Posterior vena cava (tissue), 2 donors: ENCODE results near the gene MARCHF10. TPM values are rescaled to one million over a fixed set of nuclear protein-coding genes. Genes with fewer than 3 reads are reported as not detected.
"Not testable (repeated sequence)": the region's sequence is repeated elsewhere in the genome, so short reads cannot be mapped to it uniquely, and the experiment has no call there.

Source experiments
- DNase-seq: peaks from one replicate; pipeline ENCODE4 v3.0.0-alpha.2; 2020; ENCODE audit warnings: low spot score
- intact Hi-C, 2 donors: fragments of 100-400 bp; cut with DNase I; formaldehyde crosslinking; loops; one replicate each; pipeline versions ENCODE4 v1.14.1 to v1.14.2; 2022 to 2023
- total RNA-seq, 2 donors: library from RNA; stranded (reverse); fragmentation: NEBNext Ultra II Directional; extraction: Animal tissue kit (Norgen Biotek cat#: 25700); gene quantifications; one replicate each; pipeline ENCODE4 v1.2.1, GENCODE V29; 2021
- donor health status: DM: yes; HTN: yes; CAD: no.
- donor health status: DM: yes; HTN: yes; CAD: no.

The MARCHF10 gene
- total RNA-seq, 2 donors from 2014 or later = not detected

GRCh38 chr17:62706598-62707424 lies 101.3 kb downstream of the MARCHF10 start:
- intact Hi-C loops = loop anchor here in 1 of 2 donors (5.0 kb wide), 1 partner anchor 260 kb away; the partner anchor contains the start of gene TANC2
- DNase-seq = peak; percentile 50

DNA sequence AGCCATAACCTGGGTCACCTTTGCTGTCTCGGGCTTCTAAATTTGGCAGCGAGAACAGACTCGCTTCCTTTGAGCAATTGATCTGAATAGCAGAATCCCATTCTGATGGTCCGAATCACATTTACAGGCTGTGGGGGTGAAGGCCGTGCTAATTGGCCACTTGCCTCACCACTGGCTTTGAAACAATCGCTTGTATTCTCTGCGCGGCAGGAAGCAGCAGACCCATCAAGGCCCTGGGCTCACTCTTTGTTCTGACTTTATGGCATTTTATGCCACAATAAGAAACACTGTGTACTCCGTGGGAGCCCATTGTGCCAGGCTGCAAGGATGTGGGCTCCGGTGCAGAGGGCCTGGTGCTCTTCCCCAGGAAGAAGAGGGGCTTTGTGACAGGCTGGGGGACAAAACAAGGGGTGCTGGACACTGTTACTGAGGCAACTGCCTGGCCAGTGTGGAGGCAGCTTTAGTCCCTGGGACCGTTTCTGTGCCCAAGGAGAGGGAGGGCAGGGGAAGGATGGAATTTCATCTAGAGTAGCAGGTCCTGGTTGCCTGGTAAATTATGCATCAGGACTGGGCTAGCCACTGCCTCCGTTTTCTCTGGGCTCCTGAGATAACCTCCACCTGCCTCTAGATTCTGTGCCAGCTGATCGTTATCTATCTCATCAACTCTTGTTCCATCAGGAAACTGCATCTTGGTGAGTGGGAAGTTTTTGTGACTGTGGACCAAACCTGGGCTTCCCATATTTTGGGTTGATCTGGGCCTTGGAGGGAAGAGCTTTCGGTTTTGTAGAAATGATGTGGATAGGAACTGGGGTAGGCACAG lies 102.1 kb downstream of the MARCHF10 start:
- peak; percentile 59 for DNase-seq
- intact Hi-C loops = loop anchor here in 1 of 2 donors (5.0 kb wide), 1 partner anchor 261 kb away; the partner anchor contains the start of gene TANC2

GRCh38 chr17:62705156-62705777 lies 102.8 kb downstream of the MARCHF10 start:
- intact Hi-C loops = loop anchor here in 1 of 2 donors (5.0 kb wide), 1 partner anchor 262 kb away; the partner anchor contains the start of gene TANC2
- peak; percentile 38 for DNase-seq

GRCh38 chr17:62704381-62704971 lies 103.6 kb downstream of the MARCHF10 start:
- intact Hi-C loops = loop anchor here (5.0 kb wide), 2 partner anchors 263 to 708 kb away; partner anchors contain the start of gene TANC2 (in 1 of the 2)
- peak; percentile 79 for DNase-seq

DNA sequence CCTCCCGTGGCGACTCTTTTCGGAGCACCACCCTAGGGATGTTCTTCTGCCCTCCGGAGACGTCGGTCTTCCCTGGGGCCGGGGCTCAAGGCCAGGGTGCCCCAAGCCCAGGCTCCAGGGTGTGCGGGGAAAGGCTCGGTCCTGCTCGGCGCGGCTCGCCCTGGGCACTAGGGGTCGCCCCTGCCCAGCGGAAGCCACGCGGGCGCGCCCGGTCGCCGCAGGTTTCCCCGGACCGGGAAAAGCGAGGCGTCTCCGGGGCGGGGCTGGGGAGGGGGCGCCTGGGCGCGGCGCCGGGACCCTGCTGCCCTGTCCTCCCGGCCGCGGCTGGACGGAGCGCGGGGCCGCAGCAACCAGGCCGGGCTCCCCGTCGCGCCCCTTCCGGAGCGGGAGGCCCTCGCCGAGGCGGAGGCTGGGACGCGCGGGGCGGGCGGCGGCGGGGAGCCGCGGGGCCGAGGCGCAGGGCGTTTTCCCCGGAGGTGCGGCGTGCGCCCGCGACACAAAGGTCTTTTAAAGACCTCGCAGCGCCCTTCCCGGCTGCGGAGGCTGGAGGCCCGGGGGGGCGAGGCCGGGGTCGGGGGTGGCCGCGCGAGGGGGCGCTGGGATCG lies 104.2 kb downstream of the MARCHF10 start:
- intact Hi-C loops = loop anchor here (5.0 kb wide), 2 partner anchors 263 to 708 kb away; partner anchors contain the start of gene TANC2 (in 1 of the 2)
- peak; percentile 94 for DNase-seq

DNA sequence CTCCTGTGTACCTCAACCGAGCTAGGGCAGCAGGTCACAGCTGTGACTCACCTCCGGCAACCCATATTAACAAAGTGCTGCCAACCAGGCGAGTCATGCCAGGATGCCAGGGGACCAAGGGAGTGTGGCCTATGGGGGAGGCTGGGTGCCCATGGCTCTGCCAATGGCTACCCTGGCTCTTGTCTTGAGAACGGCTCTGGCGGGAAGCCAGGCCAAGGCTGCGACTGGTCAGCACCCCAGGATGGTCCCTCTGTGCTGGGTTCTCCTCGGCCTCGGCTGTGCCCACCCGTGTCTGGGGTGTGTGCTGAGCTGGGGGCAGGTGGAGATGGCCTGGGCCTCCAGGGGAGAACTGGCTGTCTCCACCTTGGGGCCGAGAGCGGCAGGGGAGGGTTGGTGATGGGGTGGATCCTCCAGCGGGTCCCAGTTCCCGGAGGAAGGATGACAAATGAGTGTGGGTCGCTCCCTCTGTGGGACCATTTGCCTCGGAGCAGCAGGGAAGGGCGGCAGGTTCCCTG lies 104.8 kb downstream of the MARCHF10 start:
- intact Hi-C loops = loop anchor here (5.0 kb wide), 2 partner anchors 264 to 709 kb away; partner anchors contain the start of gene TANC2 (in 1 of the 2)
- peak; percentile 83 for DNase-seq

DNA sequence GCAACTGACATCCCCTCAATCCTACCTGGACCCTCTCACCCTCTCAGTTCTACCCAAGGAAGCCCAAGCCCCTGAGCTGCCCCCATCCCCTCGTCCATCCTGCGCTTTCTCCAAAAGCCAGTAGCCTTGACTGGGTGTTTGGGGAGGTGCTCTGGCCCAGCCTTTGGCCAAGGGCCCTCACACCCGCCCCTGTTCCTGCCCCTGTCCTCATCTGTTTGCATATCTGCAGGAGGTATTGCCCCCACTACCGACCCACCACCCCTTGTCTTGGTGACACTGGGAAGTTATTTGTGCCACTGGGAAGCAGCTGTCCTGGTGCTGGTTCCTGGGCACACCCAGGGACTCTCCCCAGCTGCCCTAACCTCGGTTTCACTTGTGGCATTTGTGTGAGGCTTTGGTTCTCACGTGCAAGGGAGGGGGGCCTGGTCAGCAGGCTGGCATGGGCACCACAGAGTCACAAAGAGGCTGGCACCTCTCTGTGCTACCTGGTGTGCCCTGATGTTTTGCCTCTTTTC lies 105.3 kb downstream of the MARCHF10 start:
- peak; percentile 46 for DNase-seq
- intact Hi-C loops = loop anchor here (5.0 kb wide), 2 partner anchors 264 to 709 kb away; partner anchors contain the start of gene TANC2 (in 1 of the 2)

DNA sequence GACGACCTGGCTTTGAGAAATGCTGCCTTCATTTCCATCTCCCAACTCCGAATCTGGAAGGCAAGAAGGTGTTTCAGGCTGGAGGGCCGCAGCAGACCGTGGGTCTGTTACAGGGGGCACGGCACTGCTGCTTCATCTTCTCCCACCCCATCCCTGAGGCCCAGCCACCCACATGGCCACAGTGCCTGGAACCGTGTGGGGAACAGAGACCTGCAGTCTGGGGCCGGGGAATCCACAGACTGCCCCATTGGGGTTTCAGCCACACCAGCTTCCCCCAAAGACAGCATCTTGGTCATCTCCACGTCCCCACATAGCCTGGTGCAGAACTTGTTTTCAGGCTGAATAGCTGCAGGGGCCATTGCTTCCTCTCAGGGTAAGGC lies 106.4 kb downstream of the MARCHF10 start:
- DNase-seq = peak; percentile 55
- intact Hi-C loops = loop anchor here (5.0 kb wide), 2 partner anchors 266 to 711 kb away; partner anchors contain the start of gene TANC2 (in 1 of the 2)

DNA sequence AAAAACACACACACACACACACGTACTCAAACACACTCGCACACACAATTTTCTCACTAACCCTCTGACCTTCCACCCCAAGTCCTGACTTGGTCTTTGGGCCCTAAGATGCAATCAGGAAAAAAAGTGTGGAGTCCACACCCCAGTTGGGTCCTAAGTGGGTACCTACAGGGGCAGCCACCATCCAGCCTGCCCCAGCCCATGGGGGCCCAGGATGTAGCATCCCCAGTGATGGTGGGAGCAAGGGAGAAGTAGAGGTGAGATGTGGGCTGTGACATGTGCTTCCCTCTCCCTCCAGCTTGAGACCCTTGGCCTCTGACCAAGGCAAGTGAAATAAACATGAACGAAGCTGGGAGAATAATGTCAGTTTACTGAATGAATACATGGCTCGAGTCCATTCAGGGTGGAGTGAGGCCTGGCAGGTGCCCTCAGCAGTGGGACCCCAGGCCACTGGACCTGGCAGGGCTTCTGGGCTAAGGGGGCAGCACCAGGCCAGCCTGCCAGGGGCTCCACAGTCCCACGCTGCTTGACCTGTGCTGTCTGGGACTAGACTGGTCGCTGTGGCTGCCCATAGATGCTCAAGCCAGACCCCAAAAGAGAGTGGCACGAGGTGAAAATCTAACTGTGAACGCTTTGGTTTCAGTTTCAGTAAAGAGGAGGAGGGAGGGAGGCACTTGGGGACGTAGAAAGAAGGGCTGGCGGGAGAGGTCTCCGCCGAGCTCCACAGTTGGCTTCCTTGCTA lies 107.0 kb downstream of the MARCHF10 start:
- intact Hi-C loops = loop anchor here (5.0 kb wide), 2 partner anchors 266 to 711 kb away; partner anchors contain the start of gene TANC2 (in 1 of the 2)

DNA sequence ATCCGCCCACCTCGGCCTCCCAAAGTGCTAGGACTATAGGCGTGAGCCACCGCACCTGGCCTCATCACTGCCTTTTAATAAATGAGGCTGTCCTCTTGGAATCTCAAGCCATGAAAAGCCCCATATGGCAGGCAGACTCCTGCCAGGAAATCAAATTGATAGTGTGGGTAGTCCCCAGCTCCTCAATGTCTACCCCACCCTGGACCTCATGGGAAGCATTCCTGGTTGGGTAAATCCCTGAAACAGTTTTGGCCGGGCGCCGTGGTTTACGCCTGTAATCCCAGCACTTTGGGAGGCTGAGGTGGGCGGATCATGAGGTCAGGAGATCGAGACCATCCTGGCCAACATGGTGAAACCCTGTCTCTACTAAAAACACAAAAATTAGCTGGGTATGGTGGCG lies 109.7 kb downstream of the MARCHF10 start:
- peak; percentile 54 for DNase-seq
- intact Hi-C loops = not testable (repeated sequence)

More for the DNA sequence above, 107.0 kb downstream of the MARCHF10 start:
- DNase-seq = peak; percentile 54

DNA sequence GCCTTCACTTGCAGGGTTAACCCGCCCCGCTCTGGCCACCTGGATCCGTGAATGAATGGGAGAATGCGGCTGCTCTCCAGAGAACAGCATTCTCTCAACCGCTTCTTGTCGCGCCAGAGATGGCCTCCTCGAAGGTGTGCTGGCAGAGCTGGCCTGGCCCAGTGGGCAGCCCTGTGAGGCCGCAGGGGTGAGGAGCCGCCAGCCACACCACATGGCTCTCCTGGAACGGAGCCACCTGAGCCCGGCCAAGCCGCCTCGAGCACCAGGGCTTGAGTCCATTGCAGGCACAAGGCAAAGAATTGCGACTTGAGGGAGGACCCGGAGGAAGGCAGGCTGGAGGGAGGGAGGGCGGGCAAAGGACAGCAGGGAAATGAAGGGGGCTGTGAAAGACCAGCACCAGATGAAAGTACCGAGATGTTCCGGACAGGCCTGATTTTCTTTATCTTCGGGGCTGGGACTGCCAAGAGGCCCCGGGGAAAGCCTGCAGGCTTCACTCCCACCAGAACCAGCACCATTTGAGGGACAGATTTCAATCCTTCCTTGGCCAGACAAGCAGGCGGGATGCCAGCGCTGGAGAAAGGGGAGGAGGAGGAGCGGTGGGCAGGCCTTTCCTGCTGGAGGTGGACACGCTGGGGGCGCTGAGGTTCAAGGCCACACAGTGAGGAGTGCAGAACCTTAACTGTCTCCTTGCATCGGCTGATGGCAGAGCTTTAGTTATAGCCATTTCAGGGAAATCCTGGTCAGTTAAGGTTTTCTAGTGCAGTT lies 111.2 kb downstream of the MARCHF10 start:
- intact Hi-C loops = no loop called here
- DNase-seq = peak; percentile 81

GRCh38 chr17:62696256-62696655 lies 111.9 kb downstream of the MARCHF10 start:
- DNase-seq = peak; percentile 66
- intact Hi-C loops = no loop called here

DNA sequence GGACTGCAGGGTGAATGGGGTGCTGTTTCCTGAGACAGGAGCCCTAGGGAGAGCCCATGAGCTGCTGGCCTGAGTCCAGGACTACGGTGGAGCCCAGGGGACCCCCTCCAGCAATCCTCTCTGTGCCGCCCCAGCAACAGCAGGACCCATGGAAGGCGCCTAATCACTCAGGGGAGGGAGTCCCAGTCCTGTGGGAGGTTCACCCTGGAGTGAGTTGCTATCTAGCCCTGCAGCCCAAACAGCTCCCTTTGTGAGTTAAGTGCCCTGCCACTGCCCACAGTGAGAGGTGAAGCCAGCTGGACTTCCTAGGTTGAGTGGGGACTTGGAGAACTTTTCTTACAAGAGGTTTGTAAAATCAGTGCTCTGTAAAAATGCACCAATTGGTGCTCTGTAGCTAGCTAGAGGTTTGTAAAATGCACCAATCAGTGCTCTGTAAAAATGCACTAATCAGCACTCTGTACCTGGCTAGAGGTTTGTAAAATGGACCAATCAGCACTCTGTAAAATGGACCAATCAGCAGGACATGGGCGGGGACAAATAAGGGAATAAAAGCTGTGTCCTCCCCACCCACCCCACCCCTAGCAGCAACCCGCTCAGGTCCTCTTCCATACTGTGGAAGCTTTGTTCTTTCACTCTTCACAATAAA lies 112.9 kb downstream of the MARCHF10 start:
- intact Hi-C loops, DNase-seq: not testable (repeated sequence)

DNA sequence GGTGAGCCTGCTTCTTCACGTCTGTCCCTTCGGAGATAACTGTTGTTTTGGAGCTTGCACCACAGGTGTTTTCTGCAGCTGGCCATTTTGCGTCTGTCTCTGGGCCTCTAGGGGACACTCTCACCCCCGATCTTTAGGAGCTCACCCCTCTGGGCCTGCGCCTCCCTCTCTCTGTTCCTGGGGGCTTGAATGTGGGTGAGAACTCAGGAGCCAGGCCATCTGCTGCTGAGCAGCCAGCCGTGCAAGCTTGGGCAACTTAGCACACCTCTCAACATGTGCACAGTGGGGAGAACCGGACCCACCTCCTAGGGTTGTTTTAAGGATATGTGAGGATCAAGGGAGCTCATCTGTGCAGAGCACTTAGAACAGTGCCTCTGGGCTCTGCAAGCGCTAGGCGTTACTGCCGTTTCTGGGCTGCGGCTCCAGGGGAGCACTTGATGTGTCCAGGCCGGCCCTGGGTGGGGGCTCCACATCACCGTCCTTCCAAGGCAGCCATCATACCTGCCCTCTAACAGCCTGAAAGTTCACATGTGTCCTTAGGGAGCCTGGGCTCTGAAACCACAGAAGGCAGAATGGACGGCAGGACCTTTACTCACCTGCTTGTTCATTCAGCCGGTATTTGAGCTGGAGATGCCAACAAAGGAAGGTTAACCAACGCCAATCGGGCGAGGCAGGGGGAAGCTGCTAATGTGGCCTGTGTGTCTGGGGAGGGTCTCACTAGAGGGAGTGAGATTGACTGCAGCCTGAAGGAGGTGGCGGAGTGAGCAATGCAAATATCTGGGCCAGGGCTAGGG lies 114.3 kb downstream of the MARCHF10 start:
- no peak for DNase-seq
- intact Hi-C loops = no loop called here
